HepG2 (cell line): ENCODE results near the gene ASAP2. TPM values are rescaled to one million over a fixed set of nuclear protein-coding genes. Genes with fewer than 3 reads are reported as not detected.

Experiments
- ASH2L ChIP-seq: fragments of 300-600, 200-600 bp; sonication (generic); IDR thresholded peaks from 2 replicates; pipeline ENCODE4 v1.7.0; 2017; ENCODE audit warnings: low read depth, mild to moderate bottlenecking, moderate library complexity, mixed read lengths, low read length; ENCODE audit not compliant: insufficient read length
- HDAC2 ChIP-seq: sonication (generic); formaldehyde crosslinking; IDR thresholded peaks from 2 replicates; pipeline ENCODE4 v1.4.0; 2020; ENCODE audit warnings: missing genetic modification reagents
- IKZF1 ChIP-seq: fragments of 450-650 bp; IDR thresholded peaks from 2 replicates; pipeline ENCODE4 v1.7.1; 2016
- JARID2 ChIP-seq: sonication (generic); formaldehyde crosslinking; IDR thresholded peaks from 2 replicates; pipeline ENCODE4 v1.8.1; 2023; ENCODE audit warnings: missing genetic modification reagents, inconsistent platforms; ENCODE audit not compliant: insufficient replicate concordance
- KLF6 ChIP-seq: IDR thresholded peaks from 2 replicates; pipeline ENCODE4 v1.8.0; 2016; ENCODE audit warnings: missing biosample characterization, missing genetic modification reagents
- MTA1 ChIP-seq: sonication (generic); formaldehyde crosslinking; IDR thresholded peaks from 2 replicates; pipeline ENCODE4 v1.4.0; 2020; ENCODE audit warnings: missing genetic modification reagents, mild to moderate bottlenecking, borderline replicate concordance
- NR2F1 ChIP-seq, 2 experiments: fragments of 450-650 bp in 1 of 2; formaldehyde crosslinking in 1 of 2; IDR thresholded peaks; 2 replicates each; pipeline versions ENCODE4 v1.5.0 to v1.6.1; 2016 to 2020; ENCODE audit warnings: mild to moderate bottlenecking in 1 of 2, missing compliant biosample characterization in 1 of 2, missing genetic modification reagents in 1 of 2, moderate library complexity in 1 of 2
- NR2F2 ChIP-seq: IDR thresholded peaks from 2 replicates; pipeline ENCODE4 v1.6.1; 2012; ENCODE audit warnings: low read depth, inconsistent platforms, borderline replicate concordance
- THAP11 ChIP-seq: IDR thresholded peaks from 2 replicates; pipeline ENCODE4 v1.6.1; 2016; ENCODE audit warnings: missing biosample characterization, missing genetic modification reagents
- WIZ ChIP-seq: sonication (generic); formaldehyde crosslinking; IDR thresholded peaks from 2 replicates; pipeline ENCODE4 v1.5.1; 2020; ENCODE audit warnings: mild to moderate bottlenecking, missing genetic modification reagents
- ZFP37 ChIP-seq: sonication (generic); formaldehyde crosslinking; IDR thresholded peaks from 2 replicates; pipeline ENCODE4 v1.4.0; 2020; ENCODE audit warnings: missing genetic modification reagents, borderline replicate concordance
- ZNF256 ChIP-seq: sonication (generic); formaldehyde crosslinking; conservative IDR thresholded peaks from 2 replicates; pipeline ENCODE4 v1.4.0; 2020; ENCODE audit warnings: missing genetic modification reagents
- ZNF282 ChIP-seq: fragments of 450-650 bp; IDR thresholded peaks from 2 replicates; pipeline ENCODE4 v1.6.1; 2018; ENCODE audit not compliant: partially characterized antibody
- ZNF317 ChIP-seq: sonication (generic); formaldehyde crosslinking; IDR thresholded peaks from 2 replicates; pipeline ENCODE4 v1.5.0; 2020; ENCODE audit warnings: mild to moderate bottlenecking, missing genetic modification reagents
- ZNF607 ChIP-seq: sonication (generic); formaldehyde crosslinking; IDR thresholded peaks from 2 replicates; pipeline ENCODE4 v1.5.1; 2020; ENCODE audit warnings: missing genetic modification reagents, mild to moderate bottlenecking, borderline replicate concordance
- polyA plus RNA-seq, 8 experiments: library from polyadenylated mRNA; depleted of rRNA in 3 of 8; stranded (reverse) in 7 of 8; unstranded in 1 of 8; fragments of >200 nt; fragmentation: Illumina TruSeq in 4 of 8; extraction: Trizol in 4 of 8; gene quantifications; 2 replicates each; pipeline versions ENCODE4 v1.2.1 to v1.2.3, GENCODE V29; 2011 to 2016; ENCODE audit warnings: low read depth in 4 of 8, missing spikeins in 1 of 8, mixed read lengths in 1 of 8; ENCODE audit not compliant: insufficient read depth in 1 of 8
- total RNA-seq, 5 experiments: library from RNA; depleted of rRNA; stranded (reverse); fragments of >200 nt; fragmentation: Illumina TruSeq; extraction: Trizol; gene quantifications; 2 replicates each; pipeline ENCODE4 v1.2.3, GENCODE V29; 2016; ENCODE audit warnings: low read depth in 1 of 5
- TF ChIP-seq, protein P1 (sequence below): sonication (generic); formaldehyde crosslinking; IDR thresholded peaks from 2 replicates; pipeline ENCODE4 v1.4.0; 2020; ENCODE audit warnings: missing genetic modification reagents
- TF ChIP-seq, protein P2 (sequence below): sonication (generic); formaldehyde crosslinking; conservative IDR thresholded peaks from 2 replicates; pipeline ENCODE4 v1.4.0; 2020; ENCODE audit warnings: mild to moderate bottlenecking, missing genetic modification reagents, moderate library complexity
- TF ChIP-seq, protein P3 (sequence below): sonication (generic); formaldehyde crosslinking; IDR thresholded peaks from 2 replicates; pipeline ENCODE4 v1.5.0; 2020; ENCODE audit warnings: missing genetic modification reagents, mild to moderate bottlenecking, borderline replicate concordance
- TF ChIP-seq, protein P4 (sequence below): sonication (generic); formaldehyde crosslinking; IDR thresholded peaks from 2 replicates; pipeline ENCODE4 v1.4.0; 2020; ENCODE audit warnings: missing genetic modification reagents, borderline replicate concordance
- TF ChIP-seq, protein P5 (sequence below): conservative IDR thresholded peaks from 2 replicates; pipeline ENCODE4 v1.6.1; 2018; ENCODE audit warnings: missing genetic modification reagents

Gene ASAP2
- total and polyA plus RNA-seq, 2 of the 13 experiments (the other 11 are each of a cell fraction or from before 2014, with no cell fraction given) = 7.3 to 22.3 TPM

DNA sequence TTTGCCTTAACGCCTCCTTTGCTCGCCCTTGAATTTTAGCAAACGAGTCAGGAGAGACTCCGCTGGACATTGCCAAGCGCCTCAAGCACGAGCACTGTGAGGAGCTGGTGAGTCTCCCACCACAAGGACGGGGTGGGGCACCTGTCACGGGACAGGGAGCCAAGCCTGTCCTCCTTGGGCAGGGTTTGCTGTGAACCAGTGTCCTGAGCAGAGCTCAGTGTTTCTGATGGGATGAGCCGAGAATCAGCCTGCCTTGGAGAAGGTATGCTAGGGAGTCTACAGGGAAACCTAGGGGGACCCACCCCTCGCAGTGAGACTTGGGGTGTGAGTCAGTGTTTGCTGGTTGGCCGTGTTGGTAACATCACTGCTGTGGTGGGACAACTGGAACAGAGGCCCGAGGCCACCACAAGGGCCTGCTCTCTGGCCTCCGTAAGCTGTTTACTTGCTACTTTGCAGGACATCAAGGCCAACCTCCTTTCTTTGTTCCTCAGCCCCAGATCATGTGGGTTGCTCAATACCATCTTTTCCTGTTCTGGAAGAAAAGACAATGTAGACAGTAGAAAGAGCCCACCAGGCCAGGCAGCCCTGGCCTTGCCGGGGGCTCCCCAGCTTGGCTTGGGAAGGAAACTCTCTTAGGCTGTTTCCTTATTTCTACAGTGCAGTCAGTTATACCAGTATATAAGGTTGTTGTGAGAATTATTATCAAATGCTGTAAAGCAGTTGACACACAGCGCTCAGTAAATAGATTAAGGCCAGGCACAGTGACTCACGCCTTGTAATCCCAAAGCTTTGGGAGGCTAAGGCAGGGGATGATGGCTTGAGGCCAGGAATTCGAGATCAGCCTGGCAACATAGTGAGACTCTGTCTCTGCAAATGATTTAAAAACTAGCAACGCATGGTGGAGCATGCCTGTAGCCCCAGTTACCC, 174.4 kb downstream of the ASAP2 start (continued):
- TF ChIP-seq, protein P1, sequence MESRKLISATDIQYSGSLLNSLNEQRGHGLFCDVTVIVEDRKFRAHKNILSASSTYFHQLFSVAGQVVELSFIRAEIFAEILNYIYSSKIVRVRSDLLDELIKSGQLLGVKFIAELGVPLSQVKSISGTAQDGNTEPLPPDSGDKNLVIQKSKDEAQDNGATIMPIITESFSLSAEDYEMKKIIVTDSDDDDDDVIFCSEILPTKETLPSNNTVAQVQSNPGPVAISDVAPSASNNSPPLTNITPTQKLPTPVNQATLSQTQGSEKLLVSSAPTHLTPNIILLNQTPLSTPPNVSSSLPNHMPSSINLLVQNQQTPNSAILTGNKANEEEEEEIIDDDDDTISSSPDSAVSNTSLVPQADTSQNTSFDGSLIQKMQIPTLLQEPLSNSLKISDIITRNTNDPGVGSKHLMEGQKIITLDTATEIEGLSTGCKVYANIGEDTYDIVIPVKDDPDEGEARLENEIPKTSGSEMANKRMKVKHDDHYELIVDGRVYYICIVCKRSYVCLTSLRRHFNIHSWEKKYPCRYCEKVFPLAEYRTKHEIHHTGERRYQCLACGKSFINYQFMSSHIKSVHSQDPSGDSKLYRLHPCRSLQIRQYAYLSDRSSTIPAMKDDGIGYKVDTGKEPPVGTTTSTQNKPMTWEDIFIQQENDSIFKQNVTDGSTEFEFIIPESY (CRISPR knock-in tag) = peak; percentile 92
- TF ChIP-seq ZNF607 = peak; percentile 27; the same call in 1 of the 2 replicates
- TF ChIP-seq, protein P2, sequence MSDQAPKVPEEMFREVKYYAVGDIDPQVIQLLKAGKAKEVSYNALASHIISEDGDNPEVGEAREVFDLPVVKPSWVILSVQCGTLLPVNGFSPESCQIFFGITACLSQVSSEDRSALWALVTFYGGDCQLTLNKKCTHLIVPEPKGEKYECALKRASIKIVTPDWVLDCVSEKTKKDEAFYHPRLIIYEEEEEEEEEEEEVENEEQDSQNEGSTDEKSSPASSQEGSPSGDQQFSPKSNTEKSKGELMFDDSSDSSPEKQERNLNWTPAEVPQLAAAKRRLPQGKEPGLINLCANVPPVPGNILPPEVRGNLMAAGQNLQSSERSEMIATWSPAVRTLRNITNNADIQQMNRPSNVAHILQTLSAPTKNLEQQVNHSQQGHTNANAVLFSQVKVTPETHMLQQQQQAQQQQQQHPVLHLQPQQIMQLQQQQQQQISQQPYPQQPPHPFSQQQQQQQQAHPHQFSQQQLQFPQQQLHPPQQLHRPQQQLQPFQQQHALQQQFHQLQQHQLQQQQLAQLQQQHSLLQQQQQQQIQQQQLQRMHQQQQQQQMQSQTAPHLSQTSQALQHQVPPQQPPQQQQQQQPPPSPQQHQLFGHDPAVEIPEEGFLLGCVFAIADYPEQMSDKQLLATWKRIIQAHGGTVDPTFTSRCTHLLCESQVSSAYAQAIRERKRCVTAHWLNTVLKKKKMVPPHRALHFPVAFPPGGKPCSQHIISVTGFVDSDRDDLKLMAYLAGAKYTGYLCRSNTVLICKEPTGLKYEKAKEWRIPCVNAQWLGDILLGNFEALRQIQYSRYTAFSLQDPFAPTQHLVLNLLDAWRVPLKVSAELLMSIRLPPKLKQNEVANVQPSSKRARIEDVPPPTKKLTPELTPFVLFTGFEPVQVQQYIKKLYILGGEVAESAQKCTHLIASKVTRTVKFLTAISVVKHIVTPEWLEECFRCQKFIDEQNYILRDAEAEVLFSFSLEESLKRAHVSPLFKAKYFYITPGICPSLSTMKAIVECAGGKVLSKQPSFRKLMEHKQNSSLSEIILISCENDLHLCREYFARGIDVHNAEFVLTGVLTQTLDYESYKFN (CRISPR knock-in tag) = peak; percentile 83
- peak; percentile 33; the same call in 1 of the 2 replicates for TF ChIP-seq MTA1
- peak; percentile 58; the same call in 1 of the 2 replicates for TF ChIP-seq THAP11 (CRISPR knock-in tag)
- TF ChIP-seq ZNF282 = no peak
- 0 out of 2 replicates have a peak, but pooled peaks have one; percentile 55 for TF ChIP-seq ZNF317 (CRISPR knock-in tag)
- no peak for TF ChIP-seq IKZF1
- 0 out of 2 replicates have a peak, but pooled peaks have one; percentile 34 for TF ChIP-seq ZFP37
- no peak for TF ChIP-seq WIZ (CRISPR knock-in tag)
- no peak for TF ChIP-seq ZNF256 (CRISPR knock-in tag)
- TF ChIP-seq KLF6 (CRISPR knock-in tag) = no peak
- TF ChIP-seq, protein P3, sequence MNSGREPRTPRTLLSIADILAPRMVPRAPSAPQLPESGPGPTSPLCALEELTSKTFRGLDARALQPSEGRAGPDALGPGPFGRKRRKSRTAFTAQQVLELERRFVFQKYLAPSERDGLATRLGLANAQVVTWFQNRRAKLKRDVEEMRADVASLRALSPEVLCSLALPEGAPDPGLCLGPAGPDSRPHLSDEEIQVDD (CRISPR knock-in tag) = no peak
- TF ChIP-seq ASH2L = peak; percentile 81
- TF ChIP-seq NR2F1 (CRISPR knock-in tag; IDR thresholded peaks at IDR 0.05) = peak in 1 of 2 experiments; percentile 32; a peak in 1 of 4 replicates
- no peak for TF ChIP-seq JARID2 (CRISPR knock-in tag)
- TF ChIP-seq HDAC2 (CRISPR knock-in tag) = peak; percentile 31; the same call in 1 of the 2 replicates
- TF ChIP-seq, protein P4, sequence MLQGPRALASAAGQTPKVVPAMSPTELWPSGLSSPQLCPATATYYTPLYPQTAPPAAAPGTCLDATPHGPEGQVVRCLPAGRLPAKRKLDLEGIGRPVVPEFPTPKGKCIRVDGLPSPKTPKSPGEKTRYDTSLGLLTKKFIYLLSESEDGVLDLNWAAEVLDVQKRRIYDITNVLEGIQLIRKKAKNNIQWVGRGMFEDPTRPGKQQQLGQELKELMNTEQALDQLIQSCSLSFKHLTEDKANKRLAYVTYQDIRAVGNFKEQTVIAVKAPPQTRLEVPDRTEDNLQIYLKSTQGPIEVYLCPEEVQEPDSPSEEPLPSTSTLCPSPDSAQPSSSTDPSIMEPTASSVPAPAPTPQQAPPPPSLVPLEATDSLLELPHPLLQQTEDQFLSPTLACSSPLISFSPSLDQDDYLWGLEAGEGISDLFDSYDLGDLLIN (CRISPR knock-in tag) = no peak
- TF ChIP-seq, protein P5, sequence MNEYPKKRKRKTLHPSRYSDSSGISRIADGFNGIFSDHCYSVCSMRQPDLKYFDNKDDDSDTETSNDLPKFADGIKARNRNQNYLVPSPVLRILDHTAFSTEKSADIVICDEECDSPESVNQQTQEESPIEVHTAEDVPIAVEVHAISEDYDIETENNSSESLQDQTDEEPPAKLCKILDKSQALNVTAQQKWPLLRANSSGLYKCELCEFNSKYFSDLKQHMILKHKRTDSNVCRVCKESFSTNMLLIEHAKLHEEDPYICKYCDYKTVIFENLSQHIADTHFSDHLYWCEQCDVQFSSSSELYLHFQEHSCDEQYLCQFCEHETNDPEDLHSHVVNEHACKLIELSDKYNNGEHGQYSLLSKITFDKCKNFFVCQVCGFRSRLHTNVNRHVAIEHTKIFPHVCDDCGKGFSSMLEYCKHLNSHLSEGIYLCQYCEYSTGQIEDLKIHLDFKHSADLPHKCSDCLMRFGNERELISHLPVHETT = 0 out of 2 replicates have a peak, but pooled peaks have one; percentile 51
- TF ChIP-seq NR2F2 = peak; percentile 57; the same call in 1 of the 2 replicates
